HT-29 (cell line): ENCODE results near the gene CPEB2. TPM values are rescaled to one million over a fixed set of nuclear protein-coding genes. Genes with fewer than 3 reads are reported as not detected.

ENCODE experiments used
- DNase-seq: peaks from one replicate; pipeline ENCODE4 v3.0.0-alpha.2; 2015; ENCODE audit warnings: low spot score
- total RNA-seq: library from RNA; depleted of rRNA; stranded (reverse); fragments of >200 nt; shearing (Covaris generic); gene quantifications from 2 replicates; pipeline ENCODE4 v1.2.3, GENCODE V29; 2014

CPEB2 gene
- total RNA-seq, 1 experiment from 2014 or later, result 1.2 TPM

DNA sequence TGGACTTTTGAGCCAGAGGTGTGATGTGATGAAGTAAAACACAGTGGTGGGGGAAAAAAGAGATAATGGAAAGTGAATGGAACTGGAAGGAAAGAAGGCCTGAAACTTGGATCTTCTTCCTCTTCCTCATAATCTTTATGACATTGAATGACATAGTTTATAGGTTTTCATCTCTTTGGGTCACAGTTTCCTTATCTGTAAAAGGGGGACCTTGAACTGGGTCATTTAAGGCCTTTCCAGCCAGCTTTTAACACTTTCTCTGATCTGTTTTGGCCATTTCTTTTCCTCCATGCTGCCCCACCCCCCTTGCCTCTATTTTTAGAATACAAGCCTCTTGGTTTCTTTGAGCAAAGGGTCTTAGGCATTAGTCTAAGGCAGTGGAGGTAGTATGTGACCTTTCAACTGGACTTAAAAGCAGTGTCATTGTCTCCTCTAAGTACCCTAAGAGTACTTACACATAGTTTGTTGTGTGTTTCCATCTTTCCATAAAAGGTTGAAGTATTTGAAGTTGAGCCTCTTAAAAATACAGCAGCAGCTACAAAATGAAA lies 7.8 kb downstream of the CPEB2 start:
- no peak for DNase-seq

DNA sequence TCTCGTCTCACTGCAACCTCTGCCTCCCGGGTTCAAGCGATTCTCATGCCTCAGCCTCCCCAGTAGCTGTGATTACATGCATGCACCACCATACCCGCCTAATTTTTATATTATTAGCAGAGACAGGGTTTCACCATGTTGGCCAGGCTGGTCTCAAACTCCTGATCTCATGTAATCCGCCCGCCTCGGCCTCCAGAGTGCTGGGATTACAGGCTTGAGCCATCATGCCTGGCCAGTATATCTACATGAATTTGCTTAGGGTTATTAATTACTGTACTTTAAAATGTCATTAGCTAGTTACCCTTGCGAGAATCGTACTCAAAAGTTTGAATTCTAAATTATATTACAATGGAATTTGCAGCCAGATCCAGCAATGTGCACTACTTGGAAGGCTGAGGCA lies 8.9 kb downstream of the CPEB2 start:
- no peak for DNase-seq

DNA sequence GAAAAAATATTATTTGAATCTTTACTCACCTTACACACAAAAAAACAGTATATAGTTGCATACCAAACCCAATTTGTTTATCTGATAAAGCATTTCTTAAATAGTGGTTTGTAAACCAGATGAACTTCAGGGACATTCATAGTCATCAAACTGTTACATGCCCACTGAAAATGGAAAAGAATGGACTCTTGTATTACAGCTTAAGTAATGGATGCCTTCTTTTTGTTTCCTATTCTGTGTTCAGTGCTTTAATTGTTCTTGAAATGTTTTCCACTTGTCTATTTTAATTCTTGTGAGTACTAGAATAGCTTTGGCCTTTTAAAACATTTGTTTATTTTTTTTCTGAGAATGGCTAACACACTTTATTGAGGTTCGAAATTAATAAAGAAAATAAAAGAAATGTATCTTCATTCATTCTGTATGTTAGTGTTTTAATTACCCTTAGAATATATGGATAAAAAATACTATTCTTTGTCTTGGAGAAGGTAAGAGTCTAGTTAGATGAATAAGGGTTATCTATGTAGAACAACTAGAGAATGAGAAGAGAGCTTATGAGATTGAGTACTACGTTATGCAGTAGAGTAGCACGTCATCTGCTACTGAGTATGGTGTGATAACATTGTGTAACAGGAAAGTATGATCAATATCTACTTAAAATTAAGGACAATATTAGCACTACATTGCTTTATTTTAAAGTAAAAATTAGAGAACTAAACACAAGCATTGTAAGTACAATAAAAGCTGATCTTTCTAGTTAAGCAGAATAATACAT lies 9.9 kb downstream of the CPEB2 start:
- no peak for DNase-seq

DNA sequence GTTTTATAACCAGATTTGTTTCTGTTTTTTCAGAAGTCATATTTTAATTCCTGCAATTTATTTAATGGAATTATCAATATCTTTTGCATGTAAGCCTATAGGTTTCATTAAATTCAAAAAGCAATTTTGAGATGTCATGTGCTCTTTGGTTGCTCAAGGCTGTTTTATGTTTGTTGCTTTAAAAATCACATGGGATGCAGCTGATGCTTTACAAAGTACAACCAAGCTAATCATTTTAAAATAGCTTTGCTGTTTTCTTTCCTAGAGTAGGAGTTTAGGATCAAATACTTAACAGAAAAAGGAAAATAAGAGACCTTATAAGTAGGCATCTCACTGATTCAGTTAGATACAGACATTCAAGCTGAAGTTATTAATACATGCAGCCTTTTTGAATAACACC lies 11.3 kb downstream of the CPEB2 start:
- no peak for DNase-seq

DNA sequence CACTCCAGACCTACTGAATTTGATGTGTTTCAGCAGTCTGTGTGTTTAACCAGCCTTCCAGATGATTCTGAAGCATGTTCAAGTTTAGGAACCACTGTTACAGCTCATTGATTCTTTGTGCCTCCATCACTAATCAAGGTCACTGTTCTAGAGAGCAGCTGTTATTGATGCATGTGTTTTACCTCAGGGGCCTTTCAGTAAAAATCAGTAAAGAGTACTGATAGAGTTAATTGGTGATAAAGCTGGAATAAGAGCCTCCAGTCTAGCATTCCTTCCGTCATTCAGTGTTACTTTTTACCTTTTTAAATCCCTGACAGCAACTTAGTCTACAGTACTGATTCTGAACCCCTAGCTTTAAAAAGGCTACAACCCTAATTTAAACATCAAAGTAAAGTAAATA lies 12.9 kb downstream of the CPEB2 start:
- no peak for DNase-seq

DNA sequence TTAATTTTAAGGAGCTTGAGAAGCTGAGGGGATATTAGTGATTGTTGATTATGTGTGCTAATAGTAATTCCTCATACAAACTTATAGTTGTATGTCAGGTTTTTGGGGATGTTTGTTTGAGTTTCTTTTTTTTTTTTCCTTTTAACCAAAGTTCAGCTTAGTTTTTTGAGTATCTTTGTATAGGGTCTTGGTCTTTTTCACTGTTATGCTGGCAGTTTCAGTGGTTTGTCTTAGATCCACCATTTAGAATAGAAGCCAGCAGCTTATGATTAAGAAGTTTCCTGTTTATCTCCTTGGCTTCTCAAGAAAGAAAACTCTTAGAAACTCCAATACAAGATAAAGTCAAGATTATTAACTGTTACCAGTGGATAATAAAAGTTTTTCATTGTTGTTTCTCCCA lies 16.1 kb downstream of the CPEB2 start:
- no peak for DNase-seq

DNA sequence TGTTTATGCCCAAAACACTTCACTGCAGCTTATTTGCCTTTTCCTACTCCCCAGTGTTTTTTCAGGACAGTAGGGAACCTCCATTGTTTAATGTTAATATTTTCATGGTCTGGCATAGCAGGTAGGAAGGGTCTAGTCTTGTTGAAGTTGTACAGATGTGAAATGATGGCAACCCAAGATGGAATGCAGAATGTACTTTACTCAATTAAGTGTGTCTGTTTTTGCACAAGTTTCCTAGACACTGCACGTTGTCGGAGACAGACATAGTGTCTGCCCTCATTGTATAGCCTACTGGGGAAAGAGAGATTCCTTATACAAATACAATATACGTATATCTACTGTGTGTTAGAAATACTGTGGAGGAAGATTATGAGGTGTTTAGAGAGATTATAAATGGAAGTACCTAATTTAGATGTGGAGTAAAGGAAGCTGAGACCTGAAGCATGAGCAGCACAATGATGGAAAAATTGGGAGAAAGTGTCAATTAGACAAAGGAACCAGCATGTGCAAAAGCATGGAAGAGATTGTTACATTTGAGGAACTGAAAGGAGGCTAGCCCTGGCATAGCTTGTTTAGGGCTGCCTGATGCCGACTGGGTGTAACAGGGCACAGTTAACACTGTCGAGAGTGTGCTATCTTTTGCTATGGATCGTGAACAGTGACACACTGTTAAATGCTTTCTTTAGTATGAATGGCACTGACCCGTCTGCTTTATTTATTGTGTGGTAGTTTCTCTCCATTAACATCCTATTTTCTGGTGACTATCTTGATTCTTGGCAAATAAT lies 18.4 kb downstream of the CPEB2 start:
- DNase-seq, result no peak

DNA sequence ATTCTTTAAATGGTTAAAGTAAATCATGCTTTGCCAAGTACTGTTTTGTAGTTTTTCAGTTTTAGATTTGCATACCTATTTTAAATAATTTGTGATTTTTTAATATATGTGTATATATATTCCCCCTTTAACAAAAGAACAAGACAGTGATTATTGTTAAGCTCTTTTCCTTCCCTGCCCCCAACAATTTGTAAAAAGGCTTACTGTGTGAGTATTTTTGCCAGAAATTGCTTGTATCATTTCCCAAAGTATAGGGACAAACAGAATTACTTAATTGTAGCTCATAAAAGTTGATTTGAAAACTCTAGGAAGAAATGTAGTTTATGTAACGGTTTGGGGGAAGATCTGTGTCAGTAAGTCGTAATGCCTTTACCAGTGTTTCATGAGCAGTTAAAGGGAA lies 19.0 kb downstream of the CPEB2 start:
- DNase-seq, result no peak

DNA sequence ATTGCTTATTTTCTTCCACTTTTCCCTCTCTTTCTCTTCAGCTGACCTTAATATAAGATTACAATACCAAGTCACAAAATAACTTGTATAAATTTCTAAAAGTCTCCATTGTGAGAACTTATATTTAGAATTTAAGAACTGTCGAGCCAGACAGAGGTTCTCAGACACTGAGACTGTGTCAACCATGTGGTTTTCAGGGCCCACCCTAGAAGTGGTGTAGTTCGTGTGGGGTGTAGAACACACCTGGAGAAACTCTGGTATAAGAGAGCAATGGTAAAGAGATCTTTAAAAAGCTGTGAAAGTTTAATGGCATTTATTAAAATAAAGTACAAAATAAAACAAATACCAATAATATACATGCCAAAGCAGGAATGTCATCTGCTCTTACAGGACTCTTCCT lies 19.7 kb downstream of the CPEB2 start:
- no peak for DNase-seq

DNA sequence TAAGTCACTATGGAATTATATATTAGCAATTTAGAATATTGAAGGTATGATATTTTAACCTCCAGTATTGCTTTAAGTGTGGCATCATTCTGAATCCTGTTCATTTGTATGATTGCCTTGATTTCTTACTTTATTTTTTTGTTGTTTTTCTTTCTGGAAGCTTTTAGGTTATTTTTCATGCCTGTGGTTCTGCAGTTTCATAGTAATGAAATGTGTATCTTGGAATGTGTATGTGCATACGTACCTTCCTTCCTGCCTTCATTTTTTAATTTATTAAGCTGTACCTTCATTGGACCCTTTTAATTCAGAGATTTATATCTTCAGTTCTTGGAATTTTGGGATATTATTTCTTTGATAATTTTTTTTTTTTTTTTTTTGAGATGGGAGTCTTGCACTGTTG lies 22.1 kb downstream of the CPEB2 start:
- DNase-seq, result no peak

DNA sequence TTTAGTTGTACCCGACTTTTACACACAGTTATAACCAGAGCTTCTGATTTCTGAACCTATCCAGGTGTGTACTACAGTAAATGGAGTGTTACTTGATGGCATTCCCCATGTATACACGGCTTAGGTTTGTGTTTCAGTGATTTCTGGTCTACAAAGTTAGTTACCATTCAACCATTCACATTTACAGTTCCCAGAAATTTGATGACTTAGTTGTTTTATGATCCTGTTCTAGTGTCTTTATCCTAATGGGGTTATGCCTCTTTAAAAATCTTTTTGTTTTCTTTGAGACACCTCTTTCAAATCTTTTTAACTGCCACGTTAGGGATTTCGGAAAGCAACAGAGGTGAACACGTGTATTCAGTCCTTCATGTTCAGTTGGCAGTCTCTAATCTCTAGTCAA lies 23.4 kb downstream of the CPEB2 start:
- DNase-seq, result no peak

DNA sequence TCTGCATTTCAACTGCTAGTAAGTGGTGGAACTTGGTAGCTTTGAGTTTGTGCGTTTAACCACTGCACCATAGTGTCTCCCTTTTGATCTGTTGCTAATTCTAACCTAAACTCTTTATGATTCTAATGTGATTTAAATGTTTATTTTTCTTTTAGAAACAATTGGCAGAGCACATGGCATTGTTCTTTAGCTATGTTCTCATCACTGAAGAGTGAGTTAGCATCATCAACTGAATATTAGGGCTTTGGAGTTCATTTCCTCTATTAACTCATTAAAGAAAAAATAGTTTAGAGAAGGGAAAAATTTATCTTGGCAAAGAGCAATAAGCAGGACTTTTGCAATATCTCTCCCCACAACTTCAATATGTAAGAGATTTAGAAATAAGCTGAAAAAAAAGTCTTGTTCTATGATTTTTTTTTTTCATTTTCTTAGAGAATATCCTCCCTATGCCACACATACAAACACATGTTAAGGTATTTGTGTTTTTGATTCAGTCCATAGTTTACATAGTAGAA lies 25.7 kb downstream of the CPEB2 start:
- DNase-seq, result no peak

DNA sequence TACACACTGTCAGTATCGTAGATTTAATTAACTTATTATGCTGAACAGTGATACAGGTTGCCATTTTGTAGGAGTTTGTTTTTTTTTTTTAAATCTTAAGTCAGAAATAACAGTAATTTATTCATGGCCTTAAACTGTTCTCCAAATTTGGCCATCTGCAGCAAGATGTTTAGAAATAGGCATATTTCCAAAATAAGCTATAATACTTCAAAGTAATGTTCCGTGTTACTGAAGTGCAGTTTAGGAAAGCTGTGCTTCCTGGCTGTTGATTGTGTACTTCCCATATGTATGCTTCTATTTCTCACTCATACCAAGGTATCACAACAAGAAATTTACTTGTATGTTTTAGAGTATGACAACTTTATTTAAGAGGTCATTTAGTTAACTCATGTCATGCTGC lies 28.9 kb downstream of the CPEB2 start:
- no peak for DNase-seq

DNA sequence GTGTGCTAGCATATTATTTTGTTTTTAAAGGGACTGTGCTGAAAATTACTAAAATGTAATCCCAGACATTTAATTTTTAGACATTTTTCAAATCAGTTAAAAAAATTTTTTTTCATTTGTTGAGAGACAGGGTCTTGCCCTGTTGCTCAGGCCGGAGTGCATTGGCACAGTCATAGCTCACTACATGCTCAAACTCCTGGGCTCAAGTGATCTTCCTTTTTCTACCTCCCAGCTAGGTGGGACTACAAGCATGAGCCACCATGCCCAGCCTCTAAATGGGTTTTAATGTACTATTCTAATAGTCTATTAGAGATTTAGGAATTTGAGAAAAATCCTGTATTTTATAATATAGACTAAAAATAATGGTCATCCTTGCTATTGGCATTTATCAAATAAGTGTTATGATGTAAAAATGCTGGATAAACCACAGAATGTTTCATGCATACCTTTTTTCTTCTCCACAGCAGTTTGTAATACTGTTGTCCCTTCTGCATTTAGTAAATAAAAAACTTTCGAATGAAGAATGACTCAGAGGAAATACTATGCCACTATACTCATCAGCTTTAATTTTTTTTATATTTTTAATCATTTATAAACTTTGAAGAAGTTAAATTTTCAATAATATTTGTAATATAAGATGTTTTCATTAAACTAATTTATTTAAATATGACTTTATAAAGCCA lies 29.9 kb downstream of the CPEB2 start:
- no peak for DNase-seq

DNA sequence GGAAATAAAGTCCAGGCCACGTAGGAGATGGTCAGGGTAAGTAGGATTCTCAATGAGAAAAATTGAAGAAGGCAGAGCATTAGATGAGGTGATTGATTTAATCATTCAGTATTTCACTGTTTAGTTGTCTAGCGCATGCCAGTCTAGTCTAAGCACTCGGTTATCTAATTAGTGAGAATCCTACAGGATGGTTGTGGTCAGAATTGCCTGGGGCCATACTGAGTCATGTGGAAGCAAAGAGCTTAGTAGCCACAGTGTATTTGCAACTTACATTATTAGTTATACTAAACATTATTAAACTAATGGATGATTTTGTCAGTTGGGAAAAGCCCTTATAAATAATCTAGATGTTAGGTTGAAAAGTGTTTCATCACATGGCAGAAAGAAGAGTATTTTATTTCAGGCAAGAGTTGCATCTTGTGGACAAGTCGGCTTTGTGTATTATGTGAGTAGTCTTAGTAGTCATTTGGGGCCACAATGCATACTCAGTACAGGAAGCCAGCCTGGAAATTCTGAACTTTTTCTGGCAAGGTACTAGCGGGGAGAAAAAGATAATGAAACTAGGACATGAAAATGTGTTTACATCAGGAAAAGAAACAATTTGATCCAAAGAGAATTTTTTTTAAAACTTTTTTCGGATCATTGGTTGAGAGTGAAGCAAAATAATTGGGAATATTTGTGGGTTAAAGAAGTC lies 31.9 kb downstream of the CPEB2 start:
- no peak for DNase-seq

DNA sequence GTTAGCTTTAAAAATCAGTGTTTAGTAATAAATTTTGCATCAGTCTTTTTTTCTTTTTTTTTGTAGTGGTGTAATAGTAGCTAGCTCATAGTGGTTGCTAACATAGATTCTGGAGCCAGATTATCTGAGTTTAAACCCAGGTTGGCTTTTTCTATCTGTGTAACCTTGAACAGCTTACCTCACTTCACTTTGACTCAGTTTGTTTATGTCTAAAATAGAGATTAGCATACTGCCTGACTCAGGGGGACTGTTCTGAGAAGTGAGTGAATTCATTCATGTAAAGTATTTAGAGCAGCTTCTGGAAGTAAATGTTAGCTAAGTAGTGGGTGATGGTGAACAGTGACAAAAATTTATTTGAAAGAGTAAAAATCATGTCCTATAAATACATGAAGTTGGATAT lies 32.9 kb downstream of the CPEB2 start:
- DNase-seq, result no peak

DNA sequence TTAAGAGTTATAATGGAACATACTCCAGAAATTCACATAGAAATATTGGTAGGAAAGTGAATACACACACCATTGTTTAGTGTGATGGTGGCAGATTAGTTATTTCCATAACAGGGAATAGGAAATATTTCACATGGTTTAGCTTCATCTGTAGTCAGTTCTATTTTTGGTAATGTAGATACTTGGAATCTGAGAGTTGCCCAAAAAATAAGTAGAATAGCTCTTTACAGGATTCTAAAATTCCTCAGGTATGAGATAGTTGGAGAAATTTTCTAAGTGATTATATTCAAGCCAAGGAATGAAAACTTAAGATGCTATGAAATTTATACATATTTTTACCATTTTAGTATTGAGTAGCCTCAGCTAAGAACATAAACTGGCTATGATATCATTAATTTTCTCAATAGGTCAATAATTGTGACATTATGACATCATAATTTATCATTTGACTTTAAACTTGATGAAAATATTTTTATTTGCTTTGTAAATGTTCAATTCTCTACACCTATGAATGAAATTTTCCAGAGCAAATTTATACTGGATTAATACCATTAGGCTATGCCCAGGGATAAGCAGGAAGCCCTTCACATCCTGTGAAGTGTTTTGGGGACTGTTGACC lies 35.8 kb downstream of the CPEB2 start:
- DNase-seq, result no peak

DNA sequence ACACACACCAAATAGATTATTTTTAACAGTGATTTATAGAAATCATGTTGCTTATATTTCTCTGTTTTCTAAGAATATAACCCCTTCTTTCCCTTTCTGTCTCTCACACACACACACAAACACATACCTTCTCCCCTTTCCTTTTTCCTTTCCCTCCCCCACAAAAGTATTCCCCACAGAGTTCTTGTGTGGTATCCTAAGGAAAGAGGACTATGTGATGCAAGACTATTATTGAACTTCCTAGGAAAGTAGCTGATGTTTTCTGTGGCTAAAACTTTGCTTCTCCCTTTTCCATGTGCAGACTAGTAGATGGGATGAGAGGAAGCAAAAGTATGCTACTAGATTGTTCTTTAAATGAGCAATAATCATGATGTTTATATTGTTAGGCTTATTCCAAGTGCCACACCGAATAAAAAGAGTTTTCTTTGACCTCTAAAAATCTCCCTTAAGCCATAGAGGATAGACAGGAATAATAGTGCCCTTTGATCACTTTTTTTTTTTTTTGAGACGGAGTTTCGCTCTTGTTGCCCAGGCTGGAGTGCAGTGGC lies 38.7 kb downstream of the CPEB2 start:
- DNase-seq, result no peak

DNA sequence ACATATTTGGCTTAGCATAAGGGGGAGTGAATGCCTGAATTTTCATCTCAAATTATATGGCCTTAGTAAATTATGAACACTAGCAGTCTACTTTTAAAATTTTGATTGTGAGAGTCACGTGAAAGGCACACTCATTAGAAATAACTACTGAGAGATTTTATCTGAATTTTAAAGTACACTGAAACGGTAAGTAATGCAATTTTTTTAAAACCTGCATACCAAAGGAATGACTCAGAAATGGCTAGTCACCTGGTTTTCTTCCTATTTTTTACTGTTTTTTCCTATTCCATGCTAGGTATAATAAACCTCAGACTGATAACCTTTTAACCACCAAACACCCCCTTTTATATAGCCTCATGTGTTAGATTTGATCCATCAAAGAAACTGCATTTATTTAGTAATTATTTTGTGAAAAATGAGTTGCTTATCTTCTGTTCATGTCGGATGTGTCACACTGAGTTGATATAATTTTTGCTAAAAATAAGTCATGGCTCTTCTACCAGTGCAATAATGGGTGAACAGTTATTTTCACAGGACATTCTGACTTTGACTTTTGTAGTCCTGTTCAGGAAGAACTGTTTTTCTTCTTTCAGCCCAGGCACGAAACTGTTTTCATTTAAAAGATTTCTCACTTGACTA lies 40.4 kb downstream of the CPEB2 start:
- DNase-seq, result no peak

DNA sequence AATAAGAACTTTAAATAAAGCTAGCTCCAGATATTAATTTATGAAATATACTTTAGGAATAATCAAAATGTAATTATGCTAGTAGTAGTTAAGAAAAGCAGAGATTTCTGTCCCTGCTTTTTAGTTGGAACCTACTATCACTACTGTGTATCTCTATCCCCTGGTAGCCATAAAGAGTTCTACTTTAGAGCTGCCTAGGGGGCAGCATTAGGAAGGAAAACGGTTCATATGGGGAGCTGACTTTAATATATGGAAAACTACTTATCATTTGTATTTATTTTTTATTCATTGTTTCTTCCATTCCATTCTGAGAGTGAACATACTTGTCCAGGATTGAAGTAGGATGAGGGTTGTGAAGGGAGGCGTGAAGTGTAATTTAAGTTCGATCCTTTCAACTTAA lies 40.9 kb downstream of the CPEB2 start:
- peak; percentile 47 for DNase-seq
